ENCODE measurements around the gene IDI2.

IDI2 gene

DNA sequence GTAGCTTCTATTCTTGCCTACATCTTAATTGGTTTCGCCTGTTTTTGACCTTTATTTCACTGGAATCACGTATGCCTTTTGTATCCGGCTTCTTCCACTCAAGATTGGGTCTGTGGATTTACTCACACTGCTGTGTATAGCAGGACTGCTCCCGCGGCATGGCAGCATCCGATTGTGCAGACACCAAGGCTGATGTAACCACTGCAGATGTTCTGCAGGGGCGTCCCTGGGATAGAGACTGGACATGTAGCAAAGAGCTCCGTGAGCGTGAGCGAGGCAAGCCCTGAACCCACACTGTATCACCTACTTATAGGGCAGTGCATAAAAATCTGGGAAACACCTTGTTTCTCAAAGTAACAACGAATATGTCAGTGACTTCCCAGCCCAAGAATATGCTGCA is 11.4 kb upstream of the IDI2 start:
- H3K4me3 ChIP-seq (ENCODE audit: control insufficient read depth, low read depth, low read length): no peak overlapping the region
- no peak for DNase-seq (ENCODE audit: low read depth)
- TF ChIP-seq, protein P1, sequence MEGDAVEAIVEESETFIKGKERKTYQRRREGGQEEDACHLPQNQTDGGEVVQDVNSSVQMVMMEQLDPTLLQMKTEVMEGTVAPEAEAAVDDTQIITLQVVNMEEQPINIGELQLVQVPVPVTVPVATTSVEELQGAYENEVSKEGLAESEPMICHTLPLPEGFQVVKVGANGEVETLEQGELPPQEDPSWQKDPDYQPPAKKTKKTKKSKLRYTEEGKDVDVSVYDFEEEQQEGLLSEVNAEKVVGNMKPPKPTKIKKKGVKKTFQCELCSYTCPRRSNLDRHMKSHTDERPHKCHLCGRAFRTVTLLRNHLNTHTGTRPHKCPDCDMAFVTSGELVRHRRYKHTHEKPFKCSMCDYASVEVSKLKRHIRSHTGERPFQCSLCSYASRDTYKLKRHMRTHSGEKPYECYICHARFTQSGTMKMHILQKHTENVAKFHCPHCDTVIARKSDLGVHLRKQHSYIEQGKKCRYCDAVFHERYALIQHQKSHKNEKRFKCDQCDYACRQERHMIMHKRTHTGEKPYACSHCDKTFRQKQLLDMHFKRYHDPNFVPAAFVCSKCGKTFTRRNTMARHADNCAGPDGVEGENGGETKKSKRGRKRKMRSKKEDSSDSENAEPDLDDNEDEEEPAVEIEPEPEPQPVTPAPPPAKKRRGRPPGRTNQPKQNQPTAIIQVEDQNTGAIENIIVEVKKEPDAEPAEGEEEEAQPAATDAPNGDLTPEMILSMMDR (conservative IDR thresholded peaks at IDR 0.05; ENCODE audit: control insufficient read depth, insufficient read depth, low read depth, low read length): no peak

DNA sequence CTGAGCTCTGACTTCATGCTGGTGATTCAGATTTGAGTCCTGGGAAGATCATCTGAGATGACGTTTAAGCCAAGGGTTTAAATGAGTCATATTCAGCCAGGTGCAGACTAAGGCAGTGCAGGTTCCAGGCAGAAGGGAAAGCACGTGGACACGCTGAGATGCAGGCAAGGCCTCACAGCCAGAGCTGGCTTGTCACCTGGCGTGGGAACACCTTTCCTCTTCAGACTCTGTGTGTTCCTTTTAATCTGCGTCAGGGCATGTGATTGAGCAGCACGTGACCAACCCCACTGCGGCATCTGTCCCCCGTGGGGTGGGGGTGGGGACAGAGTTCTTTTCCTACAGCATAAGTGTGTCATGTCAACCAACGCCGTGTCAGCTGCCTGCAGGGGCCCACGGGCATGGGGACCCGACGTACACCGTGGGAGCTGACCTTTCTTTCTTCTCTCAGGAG is 10.7 kb upstream of the IDI2 start:
- peak; percentile 84 for DNase-seq (ENCODE audit: low read depth)
- TF ChIP-seq, protein P1 (conservative IDR thresholded peaks at IDR 0.05; ENCODE audit: control insufficient read depth, insufficient read depth, low read depth, low read length): no peak
- H3K4me3 ChIP-seq (ENCODE audit: control insufficient read depth, low read depth, low read length): no peak overlapping the region

DNA sequence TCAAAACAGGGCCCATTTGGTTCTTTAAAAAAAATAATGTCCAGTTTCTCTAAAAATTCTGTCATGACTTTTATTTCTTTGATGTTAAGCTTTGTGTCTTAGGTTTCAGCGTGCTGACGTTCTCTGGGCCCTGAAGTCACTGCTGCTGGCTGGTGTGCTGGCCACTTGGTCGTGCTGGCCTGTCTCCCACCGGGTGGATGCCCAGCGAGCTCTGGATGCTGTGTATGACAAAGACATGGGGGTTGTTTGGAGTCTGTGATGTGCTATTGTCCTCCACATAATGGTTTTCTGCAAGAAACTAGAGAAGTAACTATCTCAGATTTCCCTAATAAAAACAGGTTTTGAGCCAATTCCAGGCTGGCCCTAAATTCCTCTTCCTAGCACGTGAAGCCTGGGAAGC is 9.5 kb upstream of the IDI2 start:
- DNase-seq (ENCODE audit: low read depth): no peak
- TF ChIP-seq, protein P1 (conservative IDR thresholded peaks at IDR 0.05; ENCODE audit: control insufficient read depth, insufficient read depth, low read depth, low read length): no peak
- no peak overlapping the region for H3K4me3 ChIP-seq (ENCODE audit: control insufficient read depth, low read depth, low read length)

DNA sequence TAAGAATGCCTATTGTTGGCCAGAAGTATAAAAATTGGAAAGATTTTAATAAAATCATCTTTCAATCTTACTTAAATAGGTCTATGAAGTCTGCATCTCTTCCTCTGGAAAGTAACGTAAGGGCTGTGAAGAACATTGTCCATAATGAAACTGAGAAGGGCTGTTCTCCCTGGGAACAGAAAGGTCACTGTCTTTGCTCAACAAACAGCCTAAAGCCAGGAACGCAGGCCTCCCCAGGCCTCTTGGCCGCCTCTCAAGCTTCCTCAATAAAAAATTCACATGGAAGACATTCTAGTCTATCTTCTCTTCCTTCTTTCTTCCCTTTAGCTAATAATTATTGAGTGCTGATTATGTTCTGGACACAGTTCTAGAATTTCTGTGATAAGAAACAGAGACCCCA is 9.1 kb upstream of the IDI2 start:
- no peak for DNase-seq (ENCODE audit: low read depth)
- TF ChIP-seq, protein P1 (conservative IDR thresholded peaks at IDR 0.05; ENCODE audit: control insufficient read depth, insufficient read depth, low read depth, low read length): no peak
- no peak overlapping the region for H3K4me3 ChIP-seq (ENCODE audit: control insufficient read depth, low read depth, low read length)

DNA sequence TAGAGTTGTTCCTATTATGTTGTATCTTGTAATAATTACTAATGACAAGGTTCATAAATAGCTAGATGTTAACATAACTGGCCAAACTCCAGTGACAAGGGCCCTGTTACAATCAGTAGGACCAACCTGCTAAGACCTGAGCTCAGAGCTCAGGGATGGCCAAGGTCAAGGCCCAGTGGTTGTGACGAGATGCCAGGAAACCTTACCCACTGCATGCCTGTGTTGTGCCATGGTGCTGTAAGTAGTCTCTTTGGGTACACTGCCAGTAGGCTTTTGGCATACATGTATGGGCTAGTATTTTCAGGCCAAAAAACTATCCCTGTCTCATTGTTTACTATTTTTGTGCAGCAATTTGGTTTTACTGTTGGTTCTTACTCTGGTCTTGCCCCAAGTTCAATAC is 7.9 kb upstream of the IDI2 start:
- TF ChIP-seq, protein P1 (conservative IDR thresholded peaks at IDR 0.05; ENCODE audit: control insufficient read depth, insufficient read depth, low read depth, low read length): no peak
- no peak overlapping the region for H3K4me3 ChIP-seq (ENCODE audit: control insufficient read depth, low read depth, low read length)
- DNase-seq (ENCODE audit: low read depth): no peak

DNA sequence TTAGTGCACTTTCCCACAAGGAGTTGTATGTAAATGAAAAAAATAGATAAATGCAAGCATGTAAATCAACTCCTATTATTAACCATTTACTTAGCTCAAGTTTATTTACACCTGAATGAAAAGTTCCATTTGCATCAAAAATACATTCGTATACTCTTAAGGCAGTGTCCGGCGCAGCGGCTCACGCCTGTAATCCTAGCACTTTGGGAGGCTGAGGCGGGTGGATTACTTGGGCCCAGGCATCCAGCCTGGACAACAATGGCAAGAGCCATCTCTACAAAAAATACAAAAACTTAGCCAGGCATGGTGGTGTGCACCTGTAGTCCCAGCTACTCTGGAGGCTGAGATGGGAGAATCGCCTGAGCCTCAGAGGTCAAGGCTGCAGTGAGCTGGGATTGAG is 4.2 kb upstream of the IDI2 start:
- TF ChIP-seq, protein P1 (conservative IDR thresholded peaks at IDR 0.05; ENCODE audit: control insufficient read depth, insufficient read depth, low read depth, low read length): no peak
- no peak for DNase-seq (ENCODE audit: low read depth)
- no peak overlapping the region for H3K4me3 ChIP-seq (ENCODE audit: control insufficient read depth, low read depth, low read length)

DNA sequence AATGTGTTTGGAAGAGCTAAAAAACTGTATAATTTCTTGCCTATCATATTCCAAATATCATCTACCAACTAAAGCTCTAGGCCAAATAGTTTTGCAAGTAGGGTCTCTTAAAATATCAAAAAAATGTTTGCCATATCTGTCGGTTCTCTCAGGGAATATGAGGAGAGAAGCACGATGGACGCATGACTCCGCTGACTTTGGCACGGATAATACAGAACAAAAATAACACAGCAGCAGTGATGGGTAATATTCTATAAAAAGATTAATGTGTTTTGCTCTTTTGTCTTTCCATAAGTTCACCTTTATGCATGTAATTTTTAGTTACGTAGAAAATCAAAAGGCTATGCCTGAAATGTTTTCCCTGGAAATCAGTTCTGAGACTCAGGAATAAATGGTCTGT is 919 bp upstream of the IDI2 start:
- H3K4me3 ChIP-seq (ENCODE audit: control insufficient read depth, low read depth, low read length): no peak overlapping the region
- TF ChIP-seq, protein P1 (conservative IDR thresholded peaks at IDR 0.05; ENCODE audit: control insufficient read depth, insufficient read depth, low read depth, low read length): no peak
- no peak for DNase-seq (ENCODE audit: low read depth)
